ENCODE data around the gene NRDC.
A peak's percentile ranks its signal among the peaks of the same experiment; 100 is the strongest.

Gene NRDC, protein sequence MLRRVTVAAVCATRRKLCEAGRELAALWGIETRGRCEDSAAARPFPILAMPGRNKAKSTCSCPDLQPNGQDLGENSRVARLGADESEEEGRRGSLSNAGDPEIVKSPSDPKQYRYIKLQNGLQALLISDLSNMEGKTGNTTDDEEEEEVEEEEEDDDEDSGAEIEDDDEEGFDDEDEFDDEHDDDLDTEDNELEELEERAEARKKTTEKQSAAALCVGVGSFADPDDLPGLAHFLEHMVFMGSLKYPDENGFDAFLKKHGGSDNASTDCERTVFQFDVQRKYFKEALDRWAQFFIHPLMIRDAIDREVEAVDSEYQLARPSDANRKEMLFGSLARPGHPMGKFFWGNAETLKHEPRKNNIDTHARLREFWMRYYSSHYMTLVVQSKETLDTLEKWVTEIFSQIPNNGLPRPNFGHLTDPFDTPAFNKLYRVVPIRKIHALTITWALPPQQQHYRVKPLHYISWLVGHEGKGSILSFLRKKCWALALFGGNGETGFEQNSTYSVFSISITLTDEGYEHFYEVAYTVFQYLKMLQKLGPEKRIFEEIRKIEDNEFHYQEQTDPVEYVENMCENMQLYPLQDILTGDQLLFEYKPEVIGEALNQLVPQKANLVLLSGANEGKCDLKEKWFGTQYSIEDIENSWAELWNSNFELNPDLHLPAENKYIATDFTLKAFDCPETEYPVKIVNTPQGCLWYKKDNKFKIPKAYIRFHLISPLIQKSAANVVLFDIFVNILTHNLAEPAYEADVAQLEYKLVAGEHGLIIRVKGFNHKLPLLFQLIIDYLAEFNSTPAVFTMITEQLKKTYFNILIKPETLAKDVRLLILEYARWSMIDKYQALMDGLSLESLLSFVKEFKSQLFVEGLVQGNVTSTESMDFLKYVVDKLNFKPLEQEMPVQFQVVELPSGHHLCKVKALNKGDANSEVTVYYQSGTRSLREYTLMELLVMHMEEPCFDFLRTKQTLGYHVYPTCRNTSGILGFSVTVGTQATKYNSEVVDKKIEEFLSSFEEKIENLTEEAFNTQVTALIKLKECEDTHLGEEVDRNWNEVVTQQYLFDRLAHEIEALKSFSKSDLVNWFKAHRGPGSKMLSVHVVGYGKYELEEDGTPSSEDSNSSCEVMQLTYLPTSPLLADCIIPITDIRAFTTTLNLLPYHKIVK

DNA sequence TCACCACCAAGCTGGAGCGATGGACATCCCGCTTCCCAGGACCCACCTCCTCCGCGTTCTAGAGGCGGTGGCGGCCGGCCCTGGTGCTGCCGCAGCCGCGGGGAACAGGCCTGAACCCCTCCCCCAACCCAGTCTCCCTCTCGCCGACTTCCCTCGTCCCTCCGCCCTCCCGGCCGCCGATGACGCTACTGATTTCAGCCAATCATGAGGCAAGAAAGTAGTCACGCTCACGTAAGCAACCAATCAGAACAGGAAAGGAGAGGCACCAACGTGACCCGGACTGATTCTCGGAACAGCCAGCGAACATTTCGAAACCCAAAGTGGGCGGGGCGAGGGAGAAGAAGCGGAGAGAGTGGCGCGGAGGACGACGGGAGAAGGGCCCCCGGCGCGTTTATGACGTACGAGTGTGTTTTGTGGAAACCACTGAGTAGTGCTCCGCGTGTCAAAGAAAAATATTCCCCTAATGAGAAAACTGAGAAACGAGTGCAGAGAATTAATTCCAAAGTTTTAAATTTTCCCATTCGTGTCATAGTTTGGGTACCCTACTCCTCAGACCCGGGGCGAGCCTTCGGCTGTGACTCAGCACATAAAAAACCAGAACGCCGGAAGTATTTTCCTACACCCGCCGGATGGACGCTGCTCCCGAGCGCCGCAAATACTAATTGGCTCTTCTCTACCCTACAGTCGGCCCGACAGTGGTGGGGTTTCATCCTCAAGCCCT lies at the start of gene NRDC:
NRDC (minus strand) TSS at position 112 of the 721 bp plus-strand sequence. CDS start 112 bp downstream, outside the sequence.
- peak; percentile 100 for DNase-seq

DNA sequence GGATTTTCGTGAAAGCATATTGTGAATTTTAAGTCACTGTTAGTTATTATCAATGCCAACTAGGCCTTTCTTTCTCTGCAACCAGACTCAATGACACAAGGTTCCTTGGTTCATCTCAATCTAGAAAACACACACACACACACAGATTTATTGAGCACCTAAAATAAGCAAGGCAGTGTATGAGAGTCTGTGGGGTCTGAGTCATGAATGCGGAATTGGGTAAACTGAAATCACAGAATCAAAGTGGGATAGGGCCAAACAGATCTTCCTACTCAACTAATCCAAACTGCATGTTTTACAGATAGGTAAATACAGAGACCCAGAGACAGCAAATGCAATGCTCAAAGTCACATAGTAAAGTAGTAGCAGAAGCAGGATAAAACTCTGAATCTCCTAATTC lies 48.5 kb upstream of the NRDC start:
- no peak for DNase-seq

DNA sequence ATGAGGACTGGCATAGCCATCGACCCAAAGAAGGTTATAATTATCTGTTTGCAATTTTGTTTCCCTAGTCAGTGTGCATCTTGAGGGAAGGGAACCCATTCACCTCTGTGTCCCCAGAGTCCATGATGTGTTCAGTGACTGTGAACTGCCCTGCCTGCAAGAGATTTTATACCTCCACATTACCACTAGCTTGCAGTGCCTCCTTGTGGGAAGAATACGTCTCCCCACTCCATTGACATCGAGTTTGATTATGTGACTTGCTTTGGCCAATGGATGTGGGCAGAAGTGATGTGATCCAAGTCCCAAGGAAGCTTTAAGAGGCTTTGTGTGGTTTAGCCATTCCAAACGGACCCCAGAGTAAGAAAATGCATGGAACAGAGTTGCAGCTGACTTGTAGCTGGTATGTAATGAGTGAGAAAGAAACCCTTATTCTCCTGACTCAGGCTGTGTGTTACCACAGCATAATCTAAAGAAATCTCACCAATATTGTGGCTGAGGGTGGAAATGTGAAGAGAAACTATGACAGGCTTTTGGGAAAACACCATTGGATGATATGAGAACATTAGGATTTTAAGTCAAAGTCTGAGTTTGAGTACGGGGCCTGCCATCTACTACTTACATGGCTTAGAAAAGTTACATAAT lies 47.8 kb upstream of the NRDC start:
- no peak for DNase-seq

DNA sequence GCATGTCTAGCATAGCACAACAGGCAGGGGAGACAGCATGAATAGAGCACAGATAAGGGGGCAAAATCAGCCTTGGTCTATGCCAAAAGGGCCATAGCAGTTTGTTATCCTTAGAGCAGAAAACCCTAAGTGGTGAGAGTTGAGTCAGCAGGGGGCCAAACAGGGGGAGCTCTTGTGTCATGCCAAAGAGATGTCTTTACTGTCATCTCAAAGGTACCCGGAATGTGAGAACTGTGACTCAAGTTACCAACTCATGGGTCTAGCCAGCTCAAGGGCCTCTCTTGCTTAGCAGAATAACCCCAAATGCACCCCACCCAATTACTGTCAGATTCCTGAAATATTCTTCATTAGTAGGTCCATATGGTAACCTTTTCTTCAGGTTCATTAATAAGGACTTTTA lies 45.9 kb upstream of the NRDC start:
- no peak for DNase-seq

DNA sequence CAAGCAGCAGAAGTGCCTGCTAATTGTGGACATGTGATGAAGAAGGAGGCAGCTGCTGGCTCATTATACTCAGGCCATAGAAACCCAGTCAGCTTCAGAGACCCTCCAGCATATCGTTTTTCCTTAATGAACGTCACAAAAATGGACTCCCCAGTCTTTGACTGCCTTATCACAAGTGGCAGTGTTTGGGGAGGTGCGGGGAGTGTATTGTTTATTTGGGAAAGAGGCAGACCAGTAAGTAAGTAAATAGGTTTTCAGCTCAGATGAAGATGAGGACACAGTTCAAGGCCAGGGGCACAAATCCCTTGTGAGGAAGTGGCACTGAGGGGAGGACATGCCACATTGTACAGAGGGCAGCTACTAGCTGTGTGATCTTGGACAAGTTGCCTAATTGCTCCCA lies 43.5 kb upstream of the NRDC start:
- DNase-seq, result no peak

DNA sequence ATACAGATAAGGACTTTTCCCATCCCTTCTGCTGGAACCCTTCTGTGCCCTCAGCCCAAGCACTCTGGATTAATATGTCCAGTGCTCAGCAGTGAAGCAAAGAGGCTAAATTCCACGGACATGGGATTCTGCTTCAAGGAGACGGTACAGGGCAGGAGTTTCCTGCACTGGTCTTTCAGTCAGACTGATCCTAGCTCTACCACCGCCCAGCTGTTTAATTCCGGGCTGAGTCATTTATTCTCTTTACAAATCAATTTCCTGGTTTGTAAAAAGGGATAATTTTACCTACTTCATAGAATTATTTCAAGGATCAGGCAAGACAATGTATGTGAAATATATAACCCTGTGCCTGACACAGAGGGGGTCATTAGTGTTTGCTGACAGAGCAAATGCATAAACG lies 41.6 kb upstream of the NRDC start:
- DNase-seq, result no peak

DNA sequence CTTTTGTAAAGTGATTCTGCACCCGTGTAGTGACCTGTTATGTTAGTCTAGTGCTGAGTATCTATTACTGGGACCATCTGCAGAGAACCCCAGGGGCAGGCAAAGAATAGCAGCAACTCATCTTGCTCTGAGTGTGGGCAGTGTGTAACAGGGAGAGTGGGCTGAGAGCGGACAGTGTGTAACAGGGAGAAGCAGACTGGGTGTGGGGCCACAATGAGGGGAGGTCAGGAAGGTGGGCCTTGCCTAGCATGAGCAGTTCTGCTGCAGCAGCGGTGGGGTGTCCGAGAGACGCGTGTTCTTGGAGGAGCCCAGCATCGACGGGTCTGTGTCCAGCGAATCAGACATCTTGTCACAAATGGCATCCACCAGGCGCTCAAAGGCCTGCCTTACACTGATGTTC lies 41.2 kb upstream of the NRDC start:
- no peak for DNase-seq

DNA sequence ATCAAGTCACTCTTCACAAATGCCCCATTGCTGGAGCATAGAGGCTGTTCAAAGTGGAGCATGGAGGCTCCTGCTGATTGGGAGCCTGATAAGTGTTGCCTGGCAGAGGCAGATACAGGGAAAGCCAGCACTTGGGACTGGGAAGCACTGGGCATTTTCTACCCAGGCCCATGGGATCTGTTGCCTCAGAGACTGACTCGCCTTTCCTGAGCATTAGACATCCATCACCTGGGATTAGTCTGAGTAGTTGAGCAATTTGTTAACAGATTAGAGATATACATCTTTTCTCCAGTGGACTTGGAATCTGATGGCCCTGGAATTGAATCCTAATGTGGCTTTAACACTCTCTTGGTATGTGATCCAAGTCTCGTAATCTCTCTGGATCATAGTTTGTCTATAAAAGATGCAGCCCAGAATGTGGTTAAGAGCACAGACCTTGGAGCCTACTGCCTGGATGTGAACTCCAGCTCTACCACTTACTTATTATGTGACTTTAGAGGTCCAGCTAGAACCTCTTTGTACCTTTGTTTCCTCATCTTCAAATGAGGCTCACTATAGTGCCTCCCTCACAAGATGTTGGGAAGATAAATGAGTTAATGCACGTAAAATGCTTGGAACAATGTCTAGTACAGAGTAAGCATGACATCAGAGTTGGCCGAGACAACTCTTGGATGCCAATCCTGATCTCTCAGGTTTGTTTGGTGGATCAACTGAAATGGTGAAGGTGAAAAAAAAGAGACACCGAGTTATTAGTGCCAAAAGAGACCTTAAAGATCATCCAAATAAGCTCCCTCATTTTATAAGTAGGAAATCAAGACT lies 38.3 kb upstream of the NRDC start:
- no peak for DNase-seq

DNA sequence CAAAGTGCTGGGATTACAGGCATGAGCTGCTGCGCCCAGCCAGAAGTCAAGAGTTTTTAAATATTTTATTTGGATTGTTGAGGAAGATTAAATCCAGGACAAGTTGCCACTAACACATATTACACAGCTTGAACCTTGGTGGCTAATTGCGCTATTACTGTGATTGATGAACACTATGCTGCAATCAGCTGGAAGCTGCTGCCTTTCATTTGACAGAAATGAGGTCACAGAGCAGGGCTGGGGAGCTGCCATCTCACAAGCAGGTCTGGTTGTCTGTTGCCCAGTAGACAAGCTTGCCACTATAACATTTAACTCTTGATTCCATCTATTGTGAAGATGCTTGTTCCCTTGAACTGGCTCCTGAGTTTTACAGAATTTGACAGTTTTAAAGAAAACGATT lies 37.4 kb upstream of the NRDC start:
- DNase-seq, result no peak

DNA sequence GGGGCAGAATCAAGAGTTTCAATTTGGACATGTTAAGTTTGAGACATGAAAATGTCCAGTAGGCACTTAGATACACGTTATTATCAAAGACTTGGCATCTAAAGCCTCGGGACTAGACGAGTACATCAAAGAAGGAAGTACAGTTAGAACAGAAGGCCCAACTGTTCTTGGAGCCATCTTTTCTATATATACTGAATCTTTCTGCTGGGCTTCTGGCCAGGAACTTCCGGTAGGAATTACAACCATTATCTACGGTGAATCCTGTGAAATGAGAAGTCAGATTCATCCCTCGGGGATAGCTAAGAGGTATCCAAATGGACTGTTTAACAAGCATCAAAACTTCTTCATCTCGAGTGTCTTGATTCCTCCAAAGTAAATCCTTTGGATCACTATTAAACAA lies 34.4 kb upstream of the NRDC start:
- no peak for DNase-seq

DNA sequence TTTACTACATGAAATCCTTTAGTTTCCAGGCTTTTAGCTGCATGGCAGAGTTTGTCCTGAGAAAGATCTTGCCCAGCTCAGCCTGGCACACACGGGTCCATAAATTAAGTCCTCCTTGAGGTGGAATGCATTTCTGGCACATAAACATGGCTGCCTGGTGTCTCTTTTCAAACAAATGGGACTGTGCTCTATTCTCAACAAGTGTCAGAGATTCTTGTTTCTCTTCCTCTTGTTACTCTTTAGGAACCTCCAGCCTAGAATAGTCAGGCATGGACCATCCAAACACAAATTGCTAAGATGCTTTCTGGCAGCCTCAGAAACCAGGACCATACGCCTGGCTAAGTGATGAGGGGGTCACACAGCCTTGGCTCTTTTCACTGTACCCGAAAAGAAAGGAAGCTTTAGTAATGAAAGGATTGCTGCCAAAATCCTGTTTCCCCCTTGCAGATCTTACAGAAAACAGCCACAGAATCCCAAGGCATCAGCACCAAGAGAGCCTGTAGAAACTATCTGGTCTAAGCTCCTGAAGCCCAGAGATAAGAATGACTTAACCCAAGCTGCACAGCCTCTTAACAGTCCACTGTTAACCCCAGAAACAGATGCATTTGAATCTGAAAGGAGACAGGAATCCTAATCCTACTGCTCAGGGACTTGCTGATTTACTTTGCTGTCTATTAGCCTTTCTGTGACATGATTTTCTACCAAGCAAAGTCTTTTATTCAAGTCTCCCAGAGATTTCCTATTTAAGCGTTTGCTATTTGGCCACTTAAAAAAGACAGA lies 31.9 kb upstream of the NRDC start:
- DNase-seq, result no peak

DNA sequence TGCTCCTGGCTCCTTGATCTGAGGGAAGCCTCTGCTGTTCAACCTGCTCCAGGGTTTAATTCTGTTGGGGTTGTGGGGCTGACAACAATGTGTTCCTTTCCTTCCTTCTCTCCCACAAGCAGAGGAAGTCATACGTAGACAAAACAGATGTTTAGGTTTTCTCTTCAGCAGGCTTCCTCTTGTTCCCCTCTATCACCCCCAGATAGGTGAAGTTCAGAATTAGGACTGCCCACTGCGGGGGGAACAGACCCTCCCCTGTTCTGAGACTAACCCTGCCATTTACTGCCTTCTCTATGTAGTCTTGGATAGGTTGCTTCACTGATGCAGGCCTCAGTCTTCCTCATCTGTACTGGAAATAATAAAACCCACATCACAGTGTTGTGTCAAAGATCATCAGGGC lies 30.0 kb upstream of the NRDC start:
- no peak for DNase-seq

DNA sequence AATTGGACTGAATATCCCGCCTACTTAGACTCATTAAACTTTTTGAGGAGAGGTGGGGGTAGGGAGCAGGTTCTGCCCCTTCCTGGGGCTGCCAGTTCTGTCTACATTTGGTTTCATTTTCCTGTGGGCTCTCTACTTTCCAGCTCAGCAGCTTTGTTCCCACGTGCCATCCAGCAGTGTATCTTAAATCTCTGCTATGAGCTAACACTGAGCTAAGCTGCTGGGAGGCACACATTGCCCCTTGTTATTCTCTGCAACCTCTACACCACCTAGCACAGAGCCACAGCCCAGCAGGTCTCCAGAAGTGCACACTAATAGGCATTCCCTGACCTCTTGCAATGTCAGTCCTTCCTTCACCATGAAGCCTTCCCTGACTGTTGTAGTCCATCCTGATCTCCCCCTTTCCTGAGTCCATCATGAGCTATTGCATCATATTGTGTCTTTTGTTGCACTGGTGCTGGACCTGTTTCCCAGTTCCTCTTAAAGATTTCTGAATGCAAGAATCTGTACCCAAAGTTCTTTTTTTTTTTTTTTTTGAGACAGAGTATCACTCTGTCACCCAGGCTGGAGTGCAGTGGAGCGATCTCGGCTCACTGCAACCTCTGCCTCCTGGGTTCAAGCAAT lies 28.7 kb upstream of the NRDC start:
- DNase-seq, result no peak

DNA sequence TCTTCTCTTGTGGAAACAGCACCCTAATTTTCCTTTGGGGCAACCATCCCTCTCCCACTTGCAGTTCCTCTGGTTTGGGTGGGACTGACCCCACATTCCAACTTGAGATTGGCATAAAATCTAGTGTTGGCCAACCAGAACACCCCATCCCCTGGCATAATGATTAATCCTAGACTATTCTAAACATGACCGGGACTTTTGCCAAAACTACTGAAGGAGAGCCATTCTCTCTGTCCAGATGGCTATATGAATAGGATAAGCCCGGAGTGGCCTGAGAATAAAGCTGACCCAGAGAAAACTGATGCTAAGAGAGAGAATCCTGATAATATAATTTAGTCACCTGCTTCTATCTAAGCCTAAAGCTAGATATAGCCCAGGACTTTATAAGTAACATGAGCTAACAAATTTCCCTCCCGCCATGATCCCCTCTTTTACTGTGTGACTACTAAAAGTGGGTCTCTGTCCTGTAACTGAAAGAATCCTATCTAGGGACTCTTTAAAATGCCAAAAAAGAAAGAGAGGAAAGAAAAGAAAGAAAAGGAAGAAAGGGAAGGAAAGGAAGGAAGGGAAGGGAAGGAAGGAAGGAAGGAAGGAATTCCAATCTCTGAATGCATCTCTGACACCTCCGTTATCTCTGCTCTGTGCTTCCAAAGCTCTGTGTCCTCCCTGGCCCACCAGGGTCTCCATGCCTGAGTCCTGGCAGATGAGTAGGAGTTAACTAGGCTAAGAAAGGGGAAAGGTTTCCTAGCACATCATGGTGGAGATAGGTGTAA lies 28.0 kb upstream of the NRDC start:
- DNase-seq, result no peak

DNA sequence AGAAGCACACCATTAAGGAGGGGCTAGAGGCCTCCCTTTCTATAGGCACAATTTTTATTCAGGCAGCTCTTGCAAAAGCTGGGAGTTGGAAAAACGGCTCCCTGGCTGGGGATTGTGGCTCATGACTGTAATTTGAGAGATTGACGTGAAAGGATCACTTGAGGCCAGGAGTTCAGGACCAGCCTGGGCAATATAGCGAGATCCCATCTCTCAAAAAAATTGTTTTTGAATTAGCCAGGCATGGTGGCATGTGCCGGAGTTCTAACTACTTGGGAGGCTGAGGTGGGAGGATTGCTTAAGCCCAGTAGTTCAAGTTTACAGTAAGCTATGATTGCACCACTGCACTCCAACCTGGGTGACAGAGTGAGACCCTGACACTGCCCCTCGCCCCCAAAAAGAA lies 23.9 kb upstream of the NRDC start:
- no peak for DNase-seq

DNA sequence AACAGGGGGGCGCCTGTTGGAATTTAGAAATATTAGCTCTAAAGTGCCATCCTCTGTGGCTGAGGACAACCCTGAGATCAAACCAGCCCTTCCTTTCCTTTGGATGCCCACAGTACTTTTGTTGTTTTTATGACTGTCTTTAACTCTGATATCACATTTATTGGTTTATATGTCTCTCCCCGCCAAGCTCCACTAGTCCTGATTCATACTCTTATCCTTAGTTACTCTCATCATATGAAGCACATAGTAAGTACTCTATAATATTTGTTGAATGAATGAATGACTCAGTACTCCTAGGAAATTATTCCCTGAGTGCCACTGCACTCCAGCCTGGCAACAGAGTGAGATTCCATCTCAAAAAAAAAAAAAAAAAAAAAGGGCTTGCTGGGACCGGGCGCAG lies 22.6 kb upstream of the NRDC start:
- no peak for DNase-seq

DNA sequence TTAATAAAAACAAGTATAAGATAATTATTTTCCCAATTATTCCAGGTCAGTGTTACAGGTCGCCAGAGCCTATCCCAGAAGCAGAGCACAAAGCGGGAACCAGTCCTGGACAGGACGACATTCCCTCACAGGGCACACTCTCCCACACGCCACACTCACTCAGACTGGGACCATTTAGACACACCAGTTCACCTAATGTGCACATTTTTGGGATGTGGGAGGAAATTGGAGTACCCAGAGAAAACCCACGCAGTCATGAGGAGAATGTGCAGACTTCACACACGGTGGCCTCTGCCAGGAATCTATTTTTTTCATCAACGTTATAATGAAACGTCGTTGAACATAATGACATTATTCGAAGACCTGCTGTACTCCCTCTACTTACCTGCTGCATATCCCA lies 20.5 kb upstream of the NRDC start:
- no peak for DNase-seq

DNA sequence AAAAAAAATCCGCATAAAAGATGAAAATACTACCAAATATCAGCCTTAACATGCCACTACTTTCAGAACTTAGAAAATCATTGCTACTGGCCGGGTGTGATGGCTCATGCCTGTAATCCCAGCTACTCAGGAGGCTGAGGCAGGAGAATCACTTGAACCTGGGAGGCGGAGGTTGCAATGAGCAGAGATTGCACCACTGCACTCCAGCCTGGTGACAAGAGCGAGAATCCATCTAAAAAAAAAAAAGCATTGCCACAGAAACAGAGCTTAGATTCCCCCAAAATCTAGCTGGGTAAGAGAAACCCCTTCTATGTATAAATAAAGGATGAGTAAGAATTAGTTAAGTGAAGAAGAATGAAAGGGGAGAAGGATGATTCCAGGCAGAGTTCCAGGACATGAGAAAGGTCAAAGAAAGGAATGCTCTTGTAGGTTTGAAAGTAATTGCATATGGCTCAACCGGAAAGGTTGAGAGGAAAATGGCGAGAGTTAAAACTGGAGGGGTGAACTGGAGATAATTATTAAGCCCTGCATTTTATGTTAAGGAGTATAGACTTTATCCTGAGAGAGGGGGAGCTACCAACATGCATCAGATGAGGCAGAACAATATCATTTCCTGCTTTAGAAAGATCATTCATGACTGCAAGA lies 19.7 kb upstream of the NRDC start:
- DNase-seq, result no peak

DNA sequence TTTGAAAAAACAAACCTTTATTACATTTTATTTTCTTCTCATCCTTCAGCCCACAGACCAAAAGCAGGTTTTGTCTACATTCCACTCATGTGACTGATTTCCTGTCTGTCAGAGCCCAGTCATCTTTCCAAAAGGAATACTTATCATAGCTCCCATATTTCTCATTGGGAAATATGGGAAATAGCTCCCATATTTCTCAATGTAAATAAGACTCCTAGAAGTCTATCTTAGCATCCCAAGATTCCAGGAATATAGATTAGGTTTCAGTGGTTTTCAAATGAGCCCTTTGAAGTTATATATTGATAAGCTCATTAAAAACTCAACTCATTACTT lies 19.1 kb upstream of the NRDC start:
- no peak for DNase-seq

Data from NCI-H146 (cell line).